Pons (tissue), 1 donor: ENCODE results near the gene TAF8.
A peak's percentile ranks its signal among the peaks of the same experiment; 100 is the strongest.
"Not testable (repeated sequence)": the region's sequence is repeated elsewhere in the genome, so short reads cannot be mapped to it uniquely, and the experiment has no call there.

Source experiments
- DNase-seq: peaks from one replicate; pipeline ENCODE4 v3.0.0-alpha.2; 2016; ENCODE audit warnings: low spot score

TAF8 gene, protein sequence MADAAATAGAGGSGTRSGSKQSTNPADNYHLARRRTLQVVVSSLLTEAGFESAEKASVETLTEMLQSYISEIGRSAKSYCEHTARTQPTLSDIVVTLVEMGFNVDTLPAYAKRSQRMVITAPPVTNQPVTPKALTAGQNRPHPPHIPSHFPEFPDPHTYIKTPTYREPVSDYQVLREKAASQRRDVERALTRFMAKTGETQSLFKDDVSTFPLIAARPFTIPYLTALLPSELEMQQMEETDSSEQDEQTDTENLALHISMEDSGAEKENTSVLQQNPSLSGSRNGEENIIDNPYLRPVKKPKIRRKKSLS

DNA sequence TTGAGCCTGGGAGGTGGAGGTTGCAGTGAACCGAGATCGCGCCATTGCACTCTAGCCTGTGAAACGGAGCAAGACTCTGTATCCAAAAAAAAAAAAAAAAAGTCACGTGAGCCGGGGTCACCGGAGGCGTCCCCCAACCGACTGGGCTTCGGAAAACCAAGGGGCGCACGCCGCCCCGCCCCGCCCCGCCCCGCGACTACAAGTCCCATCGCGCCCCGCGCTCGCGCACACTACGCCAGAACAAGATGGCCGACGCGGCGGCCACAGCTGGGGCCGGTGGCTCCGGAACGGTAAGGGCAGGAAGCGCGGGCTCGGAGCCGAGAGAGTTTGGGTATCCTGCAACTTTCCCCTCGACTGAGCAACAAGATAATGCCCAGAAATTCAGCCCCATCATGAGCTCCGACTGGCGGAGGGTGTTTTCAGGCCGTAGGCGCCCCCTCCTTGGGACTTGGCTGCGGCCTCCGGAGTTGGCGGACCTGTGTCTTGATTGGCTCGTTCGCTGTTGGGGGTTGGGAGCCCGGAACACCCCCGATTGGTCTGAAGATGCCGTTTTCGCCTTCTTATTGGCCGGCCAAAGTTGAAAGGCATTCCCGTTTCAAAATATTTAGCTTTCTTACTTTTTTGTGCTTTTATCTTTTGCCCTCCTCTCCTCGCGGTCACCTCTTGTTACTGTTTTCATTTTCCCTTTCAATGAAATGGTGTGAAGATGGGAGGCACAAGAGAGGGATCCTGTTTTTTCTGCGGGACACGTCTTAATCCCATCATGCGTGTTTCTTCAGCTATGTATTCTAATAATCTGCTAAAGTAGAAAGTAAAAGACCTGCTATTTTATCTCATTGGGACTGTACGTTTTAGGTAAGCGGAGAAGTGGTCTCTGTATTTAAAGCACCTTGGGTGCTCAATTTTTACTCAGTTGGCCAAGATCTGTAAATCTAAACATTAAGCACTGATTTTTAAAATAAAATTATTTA is at the start of gene TAF8:
Gene TAF8 (plus strand): TSS at position 228 of the 971 bp plus-strand sequence. CDS start 18 bp downstream, at position 246.
- peak; percentile 92 for DNase-seq

GRCh38 chr6:42001506-42001905 is 48.8 kb upstream of the TAF8 start:
- no peak for DNase-seq

GRCh38 chr6:42003658-42004057 is 46.7 kb upstream of the TAF8 start:
- not testable (repeated sequence) for DNase-seq

- peak; percentile 31 for DNase-seq
Observed at GRCh38 chr6:42007286-42008137, 42.8 kb upstream of the TAF8 start.

- not testable (repeated sequence) for DNase-seq
Observed at GRCh38 chr6:42008138-42008528, 42.2 kb upstream of the TAF8 start.

GRCh38 chr6:42009844-42010184 is 40.5 kb upstream of the TAF8 start:
- no peak for DNase-seq

DNA sequence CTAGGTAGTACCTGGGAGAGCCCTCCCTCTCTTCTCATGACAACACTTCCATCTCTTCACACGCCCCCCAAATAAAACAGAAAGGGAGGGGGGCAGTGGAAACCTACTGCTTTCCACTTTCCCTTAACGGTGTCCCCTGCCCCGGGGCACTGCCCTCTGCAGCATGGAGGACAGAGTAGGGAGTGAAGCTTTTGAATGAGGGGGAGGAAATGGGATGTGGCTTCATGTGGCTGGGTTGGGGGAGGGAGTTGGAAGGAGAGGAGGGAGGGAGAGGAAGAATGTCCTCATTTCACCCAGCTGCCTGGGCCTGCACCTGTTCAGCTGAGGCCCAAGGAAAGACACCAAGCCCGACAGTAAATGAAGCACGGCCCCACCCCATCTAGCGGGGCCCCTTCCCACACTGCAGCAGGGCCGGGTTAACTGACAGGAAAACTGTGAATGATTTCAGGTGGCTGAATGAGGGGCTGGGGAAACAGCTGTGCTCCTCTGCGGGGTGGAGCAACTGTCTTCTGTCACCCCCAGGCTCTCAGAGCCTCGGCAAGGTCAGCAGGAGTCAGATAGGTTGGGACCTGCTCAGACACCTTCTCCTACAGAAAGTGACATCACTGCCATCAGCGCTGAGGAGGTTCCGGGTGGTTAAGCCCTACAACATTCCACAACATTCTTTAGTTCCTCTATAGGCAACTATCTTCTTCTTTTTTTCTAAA is 40.0 kb upstream of the TAF8 start:
- DNase-seq, result no peak

DNA sequence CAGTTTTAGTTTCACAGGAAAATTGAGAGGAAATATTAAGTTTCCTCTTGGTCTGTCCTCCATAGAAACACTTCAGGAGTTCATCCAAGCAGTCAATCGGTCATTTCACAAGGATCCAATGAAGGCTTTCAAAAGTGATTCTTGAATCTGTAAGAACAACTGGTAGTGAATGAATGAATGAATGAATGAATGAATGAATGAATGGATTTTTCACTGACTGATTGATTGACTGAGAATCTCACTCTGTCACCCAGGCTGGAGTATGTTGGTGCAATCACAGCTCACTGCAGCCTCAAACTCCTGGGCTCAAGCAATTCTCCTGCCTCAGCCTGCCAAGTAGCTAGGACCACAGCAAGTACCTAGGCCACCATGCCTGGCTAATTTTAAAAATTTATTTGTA is 39.4 kb upstream of the TAF8 start:
- no peak for DNase-seq

DNA sequence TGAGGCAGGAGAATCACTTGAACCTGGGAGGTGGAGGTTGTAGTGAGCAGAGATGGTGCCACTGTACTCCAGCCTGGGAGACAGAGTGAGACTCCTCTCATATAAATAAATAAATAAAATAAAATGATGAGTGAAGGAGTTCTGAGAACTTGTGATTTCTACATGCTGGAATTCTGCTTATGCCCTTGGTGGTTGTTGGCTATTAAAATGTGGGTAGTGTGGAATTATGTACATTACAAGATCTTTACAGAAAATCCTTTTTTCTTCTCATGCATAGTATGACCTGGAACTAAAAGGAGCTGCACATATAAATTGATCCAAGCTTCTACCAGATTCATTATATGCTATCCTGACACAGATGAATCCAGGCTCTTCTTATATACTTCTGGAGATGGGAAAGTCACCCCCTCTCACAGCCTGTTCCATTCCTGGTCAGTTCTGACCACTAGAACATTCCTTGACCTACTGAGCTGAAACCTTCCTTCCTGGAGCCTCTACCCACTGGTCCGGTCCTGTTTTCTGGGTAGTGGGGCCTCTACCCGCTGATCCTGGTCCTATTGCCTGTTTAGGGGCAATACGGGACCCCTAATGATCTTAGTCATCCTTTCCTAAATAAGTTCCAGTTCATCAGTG is 37.7 kb upstream of the TAF8 start:
- DNase-seq, result no peak

DNA sequence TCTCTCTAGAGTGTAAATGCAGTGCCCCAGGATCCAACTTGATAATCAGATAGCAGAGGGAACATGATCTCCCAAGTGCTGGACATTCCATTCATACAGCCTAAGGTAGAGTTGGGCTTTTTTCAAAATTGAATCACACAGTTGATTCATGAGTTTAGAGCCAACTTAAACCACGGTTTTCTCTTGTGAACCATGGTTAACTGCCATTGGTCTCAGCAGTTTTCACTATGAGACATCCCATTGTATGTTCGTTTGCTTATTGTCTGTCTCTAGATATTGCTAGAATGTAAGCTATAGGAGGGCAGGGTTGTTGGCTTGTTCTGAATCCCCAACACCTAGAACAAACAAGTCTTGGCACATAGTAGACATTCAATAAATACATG is 37.2 kb upstream of the TAF8 start:
- DNase-seq, result no peak

- DNase-seq, result no peak
Observed at GRCh38 chr6:42017021-42017643, 33.2 kb upstream of the TAF8 start.

GRCh38 chr6:42020967-42021366 is 29.4 kb upstream of the TAF8 start:
- no peak for DNase-seq

DNA sequence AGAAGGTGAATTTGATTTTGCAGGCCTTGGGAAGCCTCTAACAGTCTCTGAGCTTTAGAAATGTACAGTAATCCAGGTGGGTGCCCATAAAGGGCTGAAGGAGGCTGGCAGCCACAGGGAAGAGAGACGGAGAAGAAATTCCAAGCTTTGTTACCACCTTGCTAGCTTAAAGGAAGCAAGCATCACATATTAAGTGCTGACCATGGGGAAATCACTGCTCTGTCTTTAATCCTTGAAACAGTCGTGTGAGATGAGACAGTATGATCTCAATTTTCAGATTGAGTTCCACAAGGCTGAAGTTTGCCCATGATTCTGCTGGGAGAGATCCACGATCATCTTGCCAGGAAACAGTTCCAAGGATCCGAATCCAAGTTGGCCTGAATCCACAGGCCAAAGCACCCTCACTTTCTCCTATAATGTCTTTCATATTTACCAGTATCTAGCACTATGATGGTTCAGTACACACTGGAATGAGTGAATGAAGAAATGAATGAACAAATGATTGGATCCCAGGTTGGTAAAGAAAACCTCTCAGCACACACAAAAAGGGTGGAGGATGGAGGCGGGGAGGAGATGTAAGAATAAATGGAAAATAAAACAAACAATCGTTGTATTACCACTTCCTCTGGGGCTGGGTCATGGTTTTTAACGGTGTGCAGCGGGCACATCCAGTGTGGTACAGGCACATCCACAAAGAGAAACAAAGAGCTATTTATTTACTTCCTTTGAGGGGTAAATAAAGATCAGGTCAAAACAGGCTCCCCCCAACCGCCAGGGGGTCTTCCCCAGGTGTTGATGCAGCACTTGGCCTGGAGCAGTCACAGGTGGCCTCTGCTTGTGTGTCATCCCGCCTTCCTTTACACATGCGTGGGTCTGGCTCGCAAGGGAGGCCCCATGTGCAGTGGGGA is 28.2 kb upstream of the TAF8 start:
- no peak for DNase-seq

DNA sequence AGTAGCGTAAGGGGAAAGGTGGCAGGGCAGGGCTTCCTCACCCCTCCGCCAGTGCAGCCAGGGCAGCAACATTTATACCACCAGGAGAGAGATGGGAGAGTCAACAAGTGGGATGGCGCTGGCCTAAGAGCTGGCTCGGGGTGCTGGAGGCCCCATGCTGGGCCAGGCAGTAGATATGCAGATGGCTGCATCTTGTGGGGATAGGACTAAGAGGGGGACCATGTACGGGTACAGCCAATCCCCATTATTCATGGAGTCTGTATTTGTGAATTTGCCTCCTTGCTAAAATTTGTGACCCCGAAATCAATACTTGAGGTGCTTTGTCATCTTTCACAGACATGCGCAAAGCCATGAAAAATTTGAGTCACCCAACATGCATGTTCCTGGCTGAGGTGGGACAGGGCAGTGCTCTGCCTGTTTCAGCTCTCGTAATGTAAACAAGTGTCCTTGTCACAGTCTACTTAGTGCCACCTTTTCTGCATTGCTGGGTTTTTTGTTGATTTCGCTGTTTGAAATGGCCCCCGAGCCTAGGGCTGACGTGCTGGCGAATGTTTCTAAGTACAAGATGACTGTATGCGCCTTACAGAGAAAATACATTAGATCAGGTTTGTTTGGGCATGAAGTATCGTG is 27.5 kb upstream of the TAF8 start:
- DNase-seq, result no peak

GRCh38 chr6:42025066-42025844 is 25.1 kb upstream of the TAF8 start:
- DNase-seq, result no peak

DNA sequence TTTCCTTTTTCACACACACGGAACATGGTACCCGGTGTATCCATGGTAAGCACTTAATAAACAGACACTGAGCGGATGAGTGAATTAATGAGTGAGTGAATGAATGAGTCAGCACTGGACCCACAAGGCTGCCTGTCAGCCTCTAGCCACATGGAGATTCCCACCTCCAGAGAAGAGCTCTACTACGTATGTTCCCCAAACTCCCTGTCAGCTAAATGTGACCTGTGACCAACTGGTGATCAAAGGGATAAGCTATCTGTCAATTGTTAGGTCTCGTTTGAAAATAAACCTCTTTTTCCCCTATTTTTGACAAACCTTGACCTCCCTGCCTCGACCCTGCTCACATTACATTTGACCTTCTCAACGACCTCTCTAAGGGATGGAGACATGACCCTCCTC is 24.5 kb upstream of the TAF8 start:
- no peak for DNase-seq

DNA sequence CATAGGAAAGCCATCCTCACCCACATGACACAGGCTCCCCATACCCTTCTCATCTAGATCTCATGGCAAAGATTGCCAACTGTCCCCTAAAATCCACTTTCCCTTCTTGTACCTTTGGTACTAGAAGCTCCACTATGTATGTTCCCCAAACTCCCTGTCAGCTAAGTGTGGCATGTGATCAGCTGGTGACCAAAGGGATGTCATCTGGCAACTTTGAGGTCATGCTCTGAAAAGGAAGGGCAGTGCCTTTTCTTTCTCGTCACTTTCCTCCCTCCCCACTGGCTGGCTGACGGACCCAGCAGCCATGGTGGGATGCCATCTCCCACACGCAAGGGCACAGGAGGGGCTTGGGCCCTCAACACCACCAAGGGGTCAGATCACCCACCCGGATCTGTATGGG is 23.8 kb upstream of the TAF8 start:
- no peak for DNase-seq
